Measurements from ENCODE around the gene SPHK2.
A peak's percentile ranks its signal among the peaks of the same experiment; 100 is the strongest.
"Not testable (repeated sequence)": the region's sequence is repeated elsewhere in the genome, so short reads cannot be mapped to it uniquely, and the experiment has no call there.

Gene SPHK2

GRCh38 chr19:48630296-48631063, 11.2 kb downstream of the SPHK2 start:
- no peak overlapping the region for H3K4me3 ChIP-seq (IDR thresholded peaks at IDR 0.05; ENCODE audit: insufficient read depth, low read depth, low read length)
- no peaks in the 10 kb centered on the region for H4K20me1 ChIP-seq (ENCODE audit: insufficient read depth)
- no peaks in the 10 kb centered on the region for H3K79me2 ChIP-seq (ENCODE audit: insufficient read depth, low read depth)
- no peaks in the 10 kb centered on the region for H3K27me3 ChIP-seq (ENCODE audit: insufficient read depth, low read depth)
- no peak overlapping the region for H3K4me2 ChIP-seq
- no peaks in the 10 kb centered on the region for H3K36me3 ChIP-seq (ENCODE audit: insufficient read depth)
- TF ChIP-seq CTCF (conservative IDR thresholded peaks at IDR 0.05; ENCODE audit: low read depth, low read length), result no peak
- no peak overlapping the region for H3K9ac ChIP-seq
- no peak overlapping the region for H2AFZ ChIP-seq (ENCODE audit: low read depth)
- no peak overlapping the region for H3K27ac ChIP-seq
- H3K4me1 ChIP-seq (ENCODE audit: low read depth, poor library complexity, severe bottlenecking), result peaks cover 47% of the 10 kb centered on the region

DNA sequence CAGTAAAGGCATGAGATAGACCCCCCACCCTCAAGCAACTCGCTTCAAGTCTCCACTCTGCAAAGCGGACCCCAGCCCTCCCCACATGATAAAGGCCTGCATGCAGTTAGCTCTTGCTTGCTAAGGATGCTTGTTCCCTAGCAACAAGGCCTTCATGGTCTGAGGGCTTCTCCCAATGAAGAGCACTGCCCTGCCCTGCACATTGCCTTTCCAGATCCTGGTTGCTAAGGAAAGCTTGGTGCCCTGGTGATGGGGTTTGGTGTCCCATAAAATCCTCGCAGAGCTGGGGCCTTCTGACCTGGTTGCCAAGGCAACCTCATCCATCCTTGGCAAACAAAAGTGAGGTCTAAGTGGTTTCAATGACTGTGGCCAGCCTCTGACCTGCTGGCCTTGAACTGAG, 11.9 kb downstream of the SPHK2 start:
- Histone ChIP-seq H3K36me3 (ENCODE audit: insufficient read depth) (no peaks in the 10 kb centered on the region), H2AFZ (ENCODE audit: low read depth) (no peak overlapping the region), H3K4me1 (ENCODE audit: low read depth, poor library complexity, severe bottlenecking) (peaks cover 47% of the 10 kb centered on the region)

GRCh38 chr19:48632286-48632685, 13.0 kb downstream of the SPHK2 start:
- peak overlapping the region; percentile 92; the same call in 1 of the 2 replicates for H3K4me2 ChIP-seq

More for the DNA sequence above, 11.9 kb downstream of the SPHK2 start:
- no peak overlapping the region for H3K4me3 ChIP-seq (IDR thresholded peaks at IDR 0.05; ENCODE audit: insufficient read depth, low read depth, low read length)
- TF ChIP-seq CTCF (conservative IDR thresholded peaks at IDR 0.05; ENCODE audit: low read depth, low read length), result no peak
- no peak overlapping the region for H3K9ac ChIP-seq
- H3K4me2 ChIP-seq, result no peak overlapping the region
- no peaks in the 10 kb centered on the region for H3K79me2 ChIP-seq (ENCODE audit: insufficient read depth, low read depth)
- no peaks in the 10 kb centered on the region for H4K20me1 ChIP-seq (ENCODE audit: insufficient read depth)
- H3K27me3 ChIP-seq (ENCODE audit: insufficient read depth, low read depth), result no peaks in the 10 kb centered on the region
- no peak overlapping the region for H3K27ac ChIP-seq

GRCh38 chr19:48632692-48633147, 13.4 kb downstream of the SPHK2 start:
- Histone ChIP-seq H3K4me3 (IDR thresholded peaks at IDR 0.05; ENCODE audit: insufficient read depth, low read depth, low read length) (no peak overlapping the region), H3K4me2 (peak overlapping the region; percentile 92), H3K27me3 (ENCODE audit: insufficient read depth, low read depth) (no peaks in the 10 kb centered on the region), H4K20me1 (ENCODE audit: insufficient read depth) (no peaks in the 10 kb centered on the region), H3K4me1 (ENCODE audit: low read depth, poor library complexity, severe bottlenecking) (peaks cover 44% of the 10 kb centered on the region), H3K9ac (no peak overlapping the region), H3K79me2 (ENCODE audit: insufficient read depth, low read depth) (no peaks in the 10 kb centered on the region), H3K36me3 (ENCODE audit: insufficient read depth) (no peaks in the 10 kb centered on the region), H2AFZ (ENCODE audit: low read depth) (no peak overlapping the region), H3K27ac (peak overlapping the region; percentile 62)
- no peak for TF ChIP-seq CTCF (conservative IDR thresholded peaks at IDR 0.05; ENCODE audit: low read depth, low read length)

More at GRCh38 chr19:48632286-48632685, 13.0 kb downstream of the SPHK2 start:
- Histone ChIP-seq H3K4me1 (ENCODE audit: low read depth, poor library complexity, severe bottlenecking) (peaks cover 48% of the 10 kb centered on the region), H3K27ac (peak overlapping the region; percentile 62; the same call in 1 of the 2 replicates)
- not testable (repeated sequence) for H3K79me2 ChIP-seq (ENCODE audit: insufficient read depth, low read depth); H3K9ac ChIP-seq; H3K4me3 ChIP-seq (IDR thresholded peaks at IDR 0.05; ENCODE audit: insufficient read depth, low read depth, low read length); H3K27me3 ChIP-seq (ENCODE audit: insufficient read depth, low read depth); H2AFZ ChIP-seq (ENCODE audit: low read depth); H4K20me1 ChIP-seq (ENCODE audit: insufficient read depth); H3K36me3 ChIP-seq (ENCODE audit: insufficient read depth)
